ENCODE measurements around the gene EMILIN2.

The EMILIN2 gene

DNA sequence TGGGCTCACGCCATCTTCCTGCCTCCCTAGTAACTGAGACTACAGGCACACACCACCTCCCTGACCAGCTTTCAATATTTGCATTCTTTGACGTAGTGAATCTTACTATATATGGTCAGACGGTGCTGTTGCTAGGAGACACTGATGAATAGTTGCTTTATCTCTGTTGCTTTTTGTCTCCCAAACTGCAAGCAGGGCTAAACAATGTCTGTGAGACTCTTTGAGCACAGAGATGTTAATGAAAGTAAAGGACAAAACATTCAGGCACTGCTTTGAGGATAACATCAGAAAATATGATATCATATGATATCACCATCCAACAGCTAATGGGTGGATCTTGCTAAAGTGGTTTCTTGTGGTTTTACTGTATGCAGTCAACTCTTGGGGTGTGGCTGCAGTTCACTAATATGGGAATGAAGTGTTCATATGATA, 43.0 kb downstream of the EMILIN2 start:
- Histone ChIP-seq H3K4me3 (ENCODE audit: low read length) (no peak overlapping the region), H3F3A (ENCODE audit: control insufficient read depth, insufficient read depth) (no peaks in the 10 kb centered on the region), H3K4me1 (ENCODE audit: control insufficient read depth, low read length) (no peaks in the 10 kb centered on the region), H3K79me2 (ENCODE audit: control insufficient read depth, low read length) (no peaks in the 10 kb centered on the region), H3K27ac (ENCODE audit: low read depth, low read length) (no peak overlapping the region), H3K4me2 (ENCODE audit: low read length) (no peak overlapping the region), H4K20me1 (ENCODE audit: control insufficient read depth, insufficient read depth, low read depth, low read length) (no peaks in the 10 kb centered on the region), H3K9me2 (replicated peaks; ENCODE audit: control insufficient read depth, low read length) (no peaks in the 10 kb centered on the region), H3K27me3 (ENCODE audit: control insufficient read depth, low read length) (peaks cover 11% of the 10 kb centered on the region), H3K36me3 (ENCODE audit: control insufficient read depth, low read length) (no peaks in the 10 kb centered on the region), H3K9me3 (ENCODE audit: control insufficient read depth, insufficient read depth, low read length) (no peaks in the 10 kb centered on the region)
- TF ChIP-seq, protein P1, sequence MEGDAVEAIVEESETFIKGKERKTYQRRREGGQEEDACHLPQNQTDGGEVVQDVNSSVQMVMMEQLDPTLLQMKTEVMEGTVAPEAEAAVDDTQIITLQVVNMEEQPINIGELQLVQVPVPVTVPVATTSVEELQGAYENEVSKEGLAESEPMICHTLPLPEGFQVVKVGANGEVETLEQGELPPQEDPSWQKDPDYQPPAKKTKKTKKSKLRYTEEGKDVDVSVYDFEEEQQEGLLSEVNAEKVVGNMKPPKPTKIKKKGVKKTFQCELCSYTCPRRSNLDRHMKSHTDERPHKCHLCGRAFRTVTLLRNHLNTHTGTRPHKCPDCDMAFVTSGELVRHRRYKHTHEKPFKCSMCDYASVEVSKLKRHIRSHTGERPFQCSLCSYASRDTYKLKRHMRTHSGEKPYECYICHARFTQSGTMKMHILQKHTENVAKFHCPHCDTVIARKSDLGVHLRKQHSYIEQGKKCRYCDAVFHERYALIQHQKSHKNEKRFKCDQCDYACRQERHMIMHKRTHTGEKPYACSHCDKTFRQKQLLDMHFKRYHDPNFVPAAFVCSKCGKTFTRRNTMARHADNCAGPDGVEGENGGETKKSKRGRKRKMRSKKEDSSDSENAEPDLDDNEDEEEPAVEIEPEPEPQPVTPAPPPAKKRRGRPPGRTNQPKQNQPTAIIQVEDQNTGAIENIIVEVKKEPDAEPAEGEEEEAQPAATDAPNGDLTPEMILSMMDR (IDR thresholded peaks at IDR 0.05; ENCODE audit: low read depth, low read length, poor library complexity, severe bottlenecking), result no peak

GRCh38 chr18:2890606-2891005, 43.8 kb downstream of the EMILIN2 start:
- Histone ChIP-seq H3K4me1 (ENCODE audit: control insufficient read depth, low read length) (no peaks in the 10 kb centered on the region), H3K9me2 (replicated peaks; ENCODE audit: control insufficient read depth, low read length) (no peaks in the 10 kb centered on the region), H3K27me3 (ENCODE audit: control insufficient read depth, low read length) (peaks cover 11% of the 10 kb centered on the region), H3K4me3 (ENCODE audit: low read length) (no peak overlapping the region), H4K20me1 (ENCODE audit: control insufficient read depth, insufficient read depth, low read depth, low read length) (no peaks in the 10 kb centered on the region), H3K79me2 (ENCODE audit: control insufficient read depth, low read length) (no peaks in the 10 kb centered on the region), H3K27ac (ENCODE audit: low read depth, low read length) (no peak overlapping the region), H3K4me2 (ENCODE audit: low read length) (no peak overlapping the region), H3F3A (ENCODE audit: control insufficient read depth, insufficient read depth) (no peaks in the 10 kb centered on the region), H3K36me3 (ENCODE audit: control insufficient read depth, low read length) (no peaks in the 10 kb centered on the region), H3K9me3 (ENCODE audit: control insufficient read depth, insufficient read depth, low read length) (no peaks in the 10 kb centered on the region)
- TF ChIP-seq EZH2phosphoT487 (IDR thresholded peaks at IDR 0.05; ENCODE audit: borderline replicate concordance, low read length), result no peak
- TF ChIP-seq, protein P1 (IDR thresholded peaks at IDR 0.05; ENCODE audit: low read depth, low read length, poor library complexity, severe bottlenecking), result no peak

GRCh38 chr18:2891526-2892431, 45.0 kb downstream of the EMILIN2 start:
- Histone ChIP-seq H3K9me3 (ENCODE audit: control insufficient read depth, insufficient read depth, low read length) (no peaks in the 10 kb centered on the region), H3K4me3 (ENCODE audit: low read length) (no peak overlapping the region), H3K27me3 (ENCODE audit: control insufficient read depth, low read length) (peaks cover 6% of the 10 kb centered on the region), H3K36me3 (ENCODE audit: control insufficient read depth, low read length) (no peaks in the 10 kb centered on the region), H3K79me2 (ENCODE audit: control insufficient read depth, low read length) (no peaks in the 10 kb centered on the region), H3K27ac (ENCODE audit: low read depth, low read length) (no peak overlapping the region), H3F3A (ENCODE audit: control insufficient read depth, insufficient read depth) (no peaks in the 10 kb centered on the region), H3K9me2 (replicated peaks; ENCODE audit: control insufficient read depth, low read length) (no peaks in the 10 kb centered on the region), H3K4me1 (ENCODE audit: control insufficient read depth, low read length) (no peaks in the 10 kb centered on the region), H4K20me1 (ENCODE audit: control insufficient read depth, insufficient read depth, low read depth, low read length) (no peaks in the 10 kb centered on the region), H3K4me2 (ENCODE audit: low read length) (no peak overlapping the region)
- no peak for TF ChIP-seq EZH2phosphoT487 (IDR thresholded peaks at IDR 0.05; ENCODE audit: borderline replicate concordance, low read length)
- TF ChIP-seq, protein P1 (IDR thresholded peaks at IDR 0.05; ENCODE audit: low read depth, low read length, poor library complexity, severe bottlenecking), result no peak
